GM12878 (cell line): ENCODE results near the gene STK17A. TPM values are rescaled to one million over a fixed set of nuclear protein-coding genes. Genes with fewer than 3 reads are reported as not detected.

Source experiments
- ATAC-seq: fragments of 200-7000 bp; cut with Tn5 transposase; 3 replicates; pipeline ENCODE4 v1.9.1; 2020; ENCODE audit warnings: mild to moderate bottlenecking, moderate library complexity
- BruUV-seq: library from RNA; stranded (reverse); fragments of 400-500 nt; replicated peaks from 2 replicates; lab custom pipeline; 2021; lab: Mats Ljungman, UMichigan
- CTCF ChIA-PET: fragments of 300-600 bp; sonication (Branson Sonifier 250); formaldehyde crosslinking; extraction: SDS; loops from one replicate; lab custom pipeline; 2021; ENCODE audit warnings: inconsistent platforms; lab: Yijun Ruan, JAX
- POLR2A ChIA-PET: fragments of 350-600 bp; formaldehyde crosslinking; extraction: SDS; loops from one replicate; lab custom pipeline; 2021; ENCODE audit warnings: inconsistent platforms; lab: Charles Lee
- RAD21 ChIA-PET: fragments of 300-600 bp; sonication (Branson Sonifier 250); formaldehyde crosslinking; loops from one replicate; lab custom pipeline; 2023; ENCODE audit warnings: antibody characterized with exemption; ENCODE audit not compliant: unreplicated experiment; lab: Charles Lee
- SMC1A ChIA-PET: fragments of 300-600 bp; sonication (Branson Sonifier 250); formaldehyde crosslinking; loops from one replicate; lab custom pipeline; 2023; ENCODE audit not compliant: unreplicated experiment, uncharacterized antibody; lab: Charles Lee
- DNase-seq: peaks from one replicate; pipeline ENCODE4 v3.0.0-alpha.2; 2011; ENCODE audit warnings: low read depth, low spot score
- FAIRE-seq: peaks from 3 replicates; lab custom pipeline; 2011; peaks lifted over from hg19 to GRCh38; lab: Jason Lieb, UNC
- H2AFZ ChIP-seq: 2 replicates; pipeline ENCODE4 v1.6.0; 2011; ENCODE audit warnings: low read depth, low read length, control low read depth; ENCODE audit not compliant: control insufficient read depth
- H3K27ac ChIP-seq: 2 replicates; pipeline ENCODE4 v1.5.1; 2011; ENCODE audit warnings: control low read depth; ENCODE audit not compliant: control insufficient read depth, insufficient read depth
- H3K27me3 ChIP-seq, 2 experiments: replicated peaks in 1 of 2; 2 replicates each; pipeline versions ENCODE4 v1.6.0 to v1.6.1; 2011; ENCODE audit warnings: low read length in 1 of 2; ENCODE audit not compliant: control insufficient read depth in 2 of 2, insufficient read depth in 2 of 2
- H3K36me3 ChIP-seq, 2 experiments: 2 replicates each; pipeline ENCODE4 v1.5.1; 2011; ENCODE audit warnings: low read length in 1 of 2; ENCODE audit not compliant: control insufficient read depth in 2 of 2, insufficient read depth in 2 of 2
- H3K4me1 ChIP-seq: 2 replicates; pipeline ENCODE4 v1.6.1; 2011; ENCODE audit warnings: mild to moderate bottlenecking, low read length, moderate library complexity, mixed read lengths; ENCODE audit not compliant: control insufficient read depth, insufficient read depth
- H3K4me2 ChIP-seq: 2 replicates; pipeline ENCODE4 v1.6.0; 2011; ENCODE audit warnings: control low read depth; ENCODE audit not compliant: control insufficient read depth, insufficient read depth
- H3K4me3 ChIP-seq: fragments of 200-600 bp; sonication (generic); 2 replicates; pipeline ENCODE4 v1.5.1; 2016
- H3K79me2 ChIP-seq: 2 replicates; pipeline ENCODE4 v1.6.0; 2011; ENCODE audit warnings: low read length; ENCODE audit not compliant: control insufficient read depth, insufficient read depth
- H3K9ac ChIP-seq: 2 replicates; pipeline ENCODE4 v1.8.0; 2011; ENCODE audit warnings: low read length, control low read depth, mixed read lengths; ENCODE audit not compliant: control insufficient read depth, insufficient read depth
- H3K9me3 ChIP-seq: replicated peaks from 3 replicates; pipeline ENCODE4 v1.5.1; 2011; ENCODE audit warnings: mild to moderate bottlenecking, low read length; ENCODE audit not compliant: control insufficient read depth, insufficient read depth
- H4K20me1 ChIP-seq: 2 replicates; pipeline ENCODE4 v1.6.0; 2011; ENCODE audit not compliant: control insufficient read depth, insufficient read depth
- ATF3 ChIP-seq: IDR thresholded peaks from 2 replicates; pipeline ENCODE4 v1.6.1; 2011; ENCODE audit warnings: low read depth, mild to moderate bottlenecking, low read length, moderate library complexity, borderline replicate concordance; ENCODE audit errors: extremely low read depth
- BRCA1 ChIP-seq: IDR thresholded peaks from 2 replicates; pipeline ENCODE4 v1.6.1; 2011; ENCODE audit warnings: low read depth, low read length, improper control_type of control experiment
- CREM ChIP-seq: IDR thresholded peaks from 2 replicates; pipeline ENCODE4 v1.6.1; 2014; ENCODE audit warnings: antibody characterized with exemption, low read depth
- EGR1 ChIP-seq, 2 experiments: IDR thresholded peaks; 1 replicate in 1 of 2; 2 replicates in 1 of 2; pipeline ENCODE4 v1.6.1; 2011 to 2012; ENCODE audit warnings: low read depth in 2 of 2, low read length in 2 of 2, borderline replicate concordance in 1 of 2, mild to moderate bottlenecking in 1 of 2, moderate library complexity in 1 of 2
- FOXK2 ChIP-seq: fragments of 450-650 bp; IDR thresholded peaks from 2 replicates; pipeline ENCODE4 v1.6.1; 2017; ENCODE audit warnings: mild to moderate bottlenecking, moderate library complexity
- IKZF2 ChIP-seq, 2 experiments: fragments of 450-650 bp; IDR thresholded peaks; 2 replicates each; pipeline ENCODE4 v1.6.1; 2017; ENCODE audit warnings: mild to moderate bottlenecking in 2 of 2, moderate library complexity in 2 of 2
- NFYA ChIP-seq: IDR thresholded peaks from 2 replicates; pipeline ENCODE4 v1.6.1; 2011; ENCODE audit warnings: low read depth, mild to moderate bottlenecking, low read length, improper control_type of control experiment, borderline replicate concordance
- NFYB ChIP-seq: IDR thresholded peaks from 2 replicates; pipeline ENCODE4 v1.6.1; 2011; ENCODE audit warnings: low read depth, mild to moderate bottlenecking, low read length, improper control_type of control experiment, moderate library complexity; ENCODE audit not compliant: insufficient read depth
- NR2C1 ChIP-seq: fragments of 450-650 bp; IDR thresholded peaks from 2 replicates; pipeline ENCODE4 v1.6.1; 2017; ENCODE audit warnings: antibody characterized with exemption, mild to moderate bottlenecking, moderate library complexity
- POU2F2 ChIP-seq: IDR thresholded peaks from 3 replicates; pipeline ENCODE4 v1.6.1; 2011; ENCODE audit warnings: low read depth, mild to moderate bottlenecking, low read length, borderline replicate concordance
- ZBTB4 ChIP-seq: fragments of 450-650 bp; formaldehyde crosslinking; IDR thresholded peaks from 2 replicates; pipeline ENCODE4 v1.4.0; 2022; ENCODE audit warnings: mild to moderate bottlenecking, moderate library complexity
- WGBS: methylation state at CpG from one replicate; pipeline ENCODE4 v1.1.6; 2016; ENCODE audit warnings: low lambda C conversion rate; ENCODE audit not compliant: insufficient replicate concordance, insufficient coverage; ENCODE audit errors: missing lambda C conversion rate; 5-methylcytosine and 5-hydroxymethylcytosine counted together
- in situ Hi-C: fragments of 300-500 bp; cut with MboI; formaldehyde crosslinking; loops from 9 replicates; pipeline ENCODE4 v1.14.3; 2018; ENCODE audit warnings: mixed read lengths
- intact Hi-C: fragments of 100-400 bp; cut with micrococcal nuclease; formaldehyde crosslinking; loops from one replicate; pipeline ENCODE4 v1.14.2; 2022; ENCODE audit not compliant: unreplicated experiment
- polyA plus RNA-seq, 11 experiments: library from polyadenylated mRNA; depleted of rRNA in 4 of 11; unstranded in 6 of 11; stranded (reverse) in 5 of 11; fragments of >200 nt; fragmentation: Nextera tagmentation in 4 of 11; fragmentation: Illumina TruSeq in 1 of 11; extraction: Ambion mirVana in 4 of 11; extraction: Trizol in 1 of 11; gene quantifications; 1 replicate in 1 of 11; 2 replicates in 10 of 11; pipeline versions ENCODE4 v1.2.1 to v1.2.3, GENCODE V29; 2011 to 2016; ENCODE audit warnings: inconsistent platforms in 2 of 11, missing spikeins in 2 of 11, low read depth in 1 of 11
- total RNA-seq, 4 experiments: library from RNA; depleted of rRNA in 3 of 4; stranded (reverse); fragments of >200 nt in 3 of 4; fragmentation: Illumina TruSeq in 1 of 4; extraction: Trizol in 1 of 4; gene quantifications; 2 replicates each; pipeline versions ENCODE4 v1.2.1 to v1.2.3, GENCODE V29; 2013 to 2021
- TF ChIP-seq, protein P1 (sequence below): fragments of 450-650 bp; IDR thresholded peaks from 2 replicates; pipeline ENCODE4 v1.6.1; 2018; ENCODE audit warnings: borderline replicate concordance, mild to moderate bottlenecking; ENCODE audit not compliant: partially characterized antibody

The STK17A gene
- total and polyA plus RNA-seq, 10 of the 15 experiments (the other 5 are each of a cell fraction or from before 2014, with no cell fraction given) = 18.5 to 91.6 (median 70.8) TPM

DNA sequence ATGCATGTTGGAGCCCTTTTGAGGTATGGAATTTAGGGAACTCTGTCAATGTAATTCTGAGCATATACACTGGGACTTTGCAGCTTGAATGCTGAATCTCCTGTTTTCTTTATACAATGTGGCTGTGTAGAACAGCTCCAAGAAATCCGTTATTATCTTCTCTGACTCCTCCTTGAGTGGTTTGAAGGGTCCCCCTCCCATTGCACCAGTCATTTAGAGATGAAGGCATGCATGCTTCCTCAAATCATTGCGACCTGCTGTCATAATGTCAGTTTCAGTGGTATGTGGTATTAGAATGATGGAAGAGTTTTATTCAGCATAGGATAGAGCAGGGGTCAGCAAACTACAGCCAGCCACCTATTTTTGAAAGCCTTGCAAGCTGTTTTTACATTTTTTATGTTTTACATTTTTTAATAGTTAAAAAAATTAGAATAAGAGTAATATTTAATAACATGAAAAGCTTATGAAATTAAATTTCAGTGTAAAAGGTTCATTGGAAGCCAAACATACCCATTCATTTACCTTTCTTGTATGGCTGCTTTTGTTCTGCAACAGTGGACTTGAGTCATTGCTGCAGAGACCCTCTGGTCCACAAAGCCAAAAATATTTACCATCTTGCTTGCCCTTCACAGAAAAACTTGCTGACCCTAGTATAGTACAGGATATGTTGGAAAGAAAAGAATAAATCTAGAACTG, 8.1 kb downstream of the STK17A start:
- H3K9ac ChIP-seq = peak overlapping the region; percentile 53; the same call in 1 of the 2 replicates
- in situ Hi-C loops = no loop called here
- H4K20me1 ChIP-seq = no peaks in the 10 kb centered on the region
- ATAC-seq = peak; percentile 65
- RAD21 ChIA-PET = interaction anchor here (0.6 to 12.2 kb wide), 9 partner anchors 8 to 283 kb away, joined by 3 to 280 read pairs (median 6); partner anchors contain the start of genes COA1, MRPS24 and STK17A
- intact Hi-C loops = loop anchor here (1.0 kb wide), 1 partner anchor 57 kb away; no protein-coding TSS in a partner anchor
- DNase-seq = peak; percentile 87
- peak overlapping the region; percentile 71 for H3K4me3 ChIP-seq
- CTCF ChIA-PET = interaction anchor here (0.8 to 12.5 kb wide), 8 partner anchors 9 to 247 kb away, joined by 3 to 183 read pairs (median 4); partner anchors contain the start of gene STK17A
- H3K79me2 ChIP-seq = peaks cover 98% of the 10 kb centered on the region
- SMC1A ChIA-PET = interaction anchor here (0.7 to 9.8 kb wide), 13 partner anchors 9 to 247 kb away, joined by 3 to 163 read pairs (median 3); partner anchors contain the start of genes COA1 and STK17A
- H3K4me2 ChIP-seq = peak overlapping the region; percentile 70
- no TSS peak for BruUV-seq
- H3K27me3 ChIP-seq = no peaks in the 10 kb centered on the region
- peak overlapping the region; percentile 98 for H3K27ac ChIP-seq
- H3K9me3 ChIP-seq = no peaks in the 10 kb centered on the region; the same call in 2 of the 3 replicates
- WGBS = 2% methylated on average over 2 of the region's 2 CpGs
- FAIRE-seq = peak; percentile 90
- peaks cover 0 to 7% of the 10 kb centered on the region in 2 experiments; a peak in 1 of 4 replicates for H3K36me3 ChIP-seq
- H3K4me1 ChIP-seq = peaks cover 42% of the 10 kb centered on the region
- H2AFZ ChIP-seq = no peak overlapping the region
- POLR2A ChIA-PET = interaction anchor here (0.5 to 9.8 kb wide), 10 partner anchors 22 to 533 kb away, joined by 3 to 138 read pairs (median 4); no protein-coding TSS in a partner anchor
- peak; percentile 94 to 97 for TF ChIP-seq IKZF2 (IDR thresholded peaks at IDR 0.05)
- TF ChIP-seq ZBTB4 (CRISPR knock-in tag) = no peak
- TF ChIP-seq NFYB = no peak
- TF ChIP-seq ATF3 = no peak
- peak; percentile 97 for TF ChIP-seq POU2F2
- peak; percentile 97 for TF ChIP-seq CREM
- TF ChIP-seq FOXK2 = no peak
- TF ChIP-seq, protein P1, sequence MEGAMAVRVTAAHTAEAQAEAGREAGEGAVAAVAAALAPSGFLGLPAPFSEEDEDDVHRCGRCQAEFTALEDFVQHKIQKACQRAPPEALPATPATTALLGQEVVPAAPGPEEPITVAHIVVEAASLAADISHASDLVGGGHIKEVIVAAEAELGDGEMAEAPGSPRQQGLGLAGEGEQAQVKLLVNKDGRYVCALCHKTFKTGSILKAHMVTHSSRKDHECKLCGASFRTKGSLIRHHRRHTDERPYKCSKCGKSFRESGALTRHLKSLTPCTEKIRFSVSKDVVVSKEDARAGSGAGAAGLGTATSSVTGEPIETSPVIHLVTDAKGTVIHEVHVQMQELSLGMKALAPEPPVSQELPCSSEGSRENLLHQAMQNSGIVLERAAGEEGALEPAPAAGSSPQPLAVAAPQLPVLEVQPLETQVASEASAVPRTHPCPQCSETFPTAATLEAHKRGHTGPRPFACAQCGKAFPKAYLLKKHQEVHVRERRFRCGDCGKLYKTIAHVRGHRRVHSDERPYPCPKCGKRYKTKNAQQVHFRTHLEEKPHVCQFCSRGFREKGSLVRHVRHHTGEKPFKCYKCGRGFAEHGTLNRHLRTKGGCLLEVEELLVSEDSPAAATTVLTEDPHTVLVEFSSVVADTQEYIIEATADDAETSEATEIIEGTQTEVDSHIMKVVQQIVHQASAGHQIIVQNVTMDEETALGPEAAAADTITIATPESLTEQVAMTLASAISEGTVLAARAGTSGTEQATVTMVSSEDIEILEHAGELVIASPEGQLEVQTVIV = no peak
- TF ChIP-seq BRCA1 = no peak
- peak in 1 of 2 experiments; percentile 26; a peak in 1 of 3 replicates for TF ChIP-seq EGR1 (IDR thresholded peaks at IDR 0.05; ENCODE audit: borderline replicate concordance in 1 of 2, low read depth in 2 of 2, low read length in 2 of 2)
- TF ChIP-seq NFYA = no peak
- TF ChIP-seq NR2C1 = no peak
